Neural progenitor cell (in vitro differentiated cells): ENCODE data around the gene PUM1.
"Not testable (repeated sequence)": the region's sequence is repeated elsewhere in the genome, so short reads cannot be mapped to it uniquely, and the experiment has no call there.

ENCODE experiments used
- CTCF ChIP-seq: fragments of 200-600 bp; sonication (generic); IDR thresholded peaks from 2 replicates; pipeline ENCODE4 v1.5.1; 2017; ENCODE audit warnings: antibody characterized with exemption, mild to moderate bottlenecking
- EZH2 ChIP-seq: fragments of 200-600 bp; sonication (generic); IDR thresholded peaks from 2 replicates; pipeline ENCODE4 v1.6.1; 2017; ENCODE audit warnings: antibody characterized with exemption, mild to moderate bottlenecking, moderate library complexity
- EZH2phosphoT487 ChIP-seq: fragments of 200-600 bp; sonication (generic); IDR thresholded peaks from 2 replicates; pipeline ENCODE4 v1.6.1; 2017; ENCODE audit warnings: antibody characterized with exemption

GRCh38 chr1:31088081-31088480 lies 22.6 kb upstream of the PUM1 start:
- TF ChIP-seq CTCF, EZH2phosphoT487, EZH2: not testable (repeated sequence)
